HS-27A (cell line): Measurements from ENCODE around the gene HOXA11.

Experiments used
- DNase-seq: peaks from one replicate; pipeline ENCODE4 v3.0.0-alpha.2; 2012; ENCODE audit warnings: low read depth, missing footprints

The HOXA11 gene

GRCh38 chr7:27192546-27193334 lies 7.7 kb upstream of the HOXA11 start:
- no peak for DNase-seq

DNA sequence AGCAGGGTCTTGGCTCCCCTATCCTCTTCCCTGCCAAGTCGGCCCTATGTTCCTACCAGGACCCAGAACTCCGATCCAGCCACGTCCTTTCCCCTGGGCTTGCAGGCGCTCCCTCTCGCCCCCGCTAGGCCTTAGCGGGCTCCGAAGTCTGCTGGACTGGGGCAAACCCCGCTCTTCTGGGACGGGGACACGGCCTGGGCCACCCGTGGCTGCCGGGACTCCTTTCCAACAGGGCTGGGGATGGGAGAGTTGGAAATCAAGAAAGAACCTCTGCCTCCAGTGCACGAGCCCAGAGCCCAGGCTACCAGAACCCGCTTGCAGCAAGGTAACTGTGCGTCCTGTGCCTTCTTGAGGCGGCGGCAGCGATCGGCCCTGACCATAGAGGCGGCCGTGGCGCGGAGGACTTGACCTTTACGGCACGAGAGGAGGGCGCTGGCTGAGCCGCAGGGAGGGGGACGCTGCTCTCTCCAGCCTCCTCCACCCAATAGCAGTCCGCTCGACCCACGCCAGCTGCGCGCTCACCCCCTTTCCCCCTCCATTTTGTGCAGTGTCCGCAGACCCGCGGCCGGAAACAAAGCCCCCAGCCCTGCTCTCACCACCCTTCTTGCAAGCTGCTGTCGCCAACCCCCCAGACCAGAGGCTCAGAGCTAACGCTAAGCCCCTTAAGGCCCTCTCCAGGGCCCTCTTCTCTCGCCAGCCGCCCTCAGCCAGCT lies 7.0 kb upstream of the HOXA11 start:
- no peak for DNase-seq

- no peak for DNase-seq
These were observed 6.2 kb upstream of the HOXA11 start for GRCh38 chr7:27191161-27191731.

DNA sequence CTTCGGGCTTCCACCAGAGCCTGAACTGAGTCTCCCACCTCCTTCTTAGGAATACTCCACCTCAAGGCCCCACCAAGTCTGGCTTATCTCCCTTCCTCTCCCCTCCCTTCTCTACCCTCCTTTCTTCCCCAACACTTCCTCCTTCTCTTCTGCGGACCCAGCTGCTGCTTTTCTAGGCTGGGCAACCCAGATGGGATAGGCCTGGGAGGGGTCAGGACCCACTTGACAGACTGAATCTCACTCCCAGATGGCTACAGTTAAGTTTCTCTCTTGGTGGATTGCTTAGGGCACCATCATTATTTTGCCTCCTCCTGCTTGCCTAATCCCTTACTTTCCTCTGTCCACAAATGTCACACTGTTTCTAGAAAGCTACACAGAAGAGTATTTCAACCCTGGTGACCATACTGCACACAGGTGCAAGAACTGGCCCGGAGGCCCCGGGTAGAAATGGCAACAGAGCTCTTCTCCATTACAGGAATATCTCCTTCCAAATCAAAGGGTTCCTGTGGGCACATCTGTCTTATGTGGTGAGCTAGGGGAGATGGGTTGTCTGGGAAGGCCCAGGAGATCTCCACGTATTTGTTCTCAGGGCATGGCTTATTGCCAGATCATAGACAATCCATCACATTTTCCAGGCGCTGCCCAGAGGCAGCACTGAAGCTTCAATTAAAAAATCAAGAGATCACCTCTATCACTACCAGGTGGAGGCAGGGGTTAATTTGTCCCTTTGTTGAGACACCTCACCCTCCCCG lies 5.1 kb upstream of the HOXA11 start:
- no peak for DNase-seq

GRCh38 chr7:27189295-27189996 lies 4.4 kb upstream of the HOXA11 start:
- no peak for DNase-seq

DNA sequence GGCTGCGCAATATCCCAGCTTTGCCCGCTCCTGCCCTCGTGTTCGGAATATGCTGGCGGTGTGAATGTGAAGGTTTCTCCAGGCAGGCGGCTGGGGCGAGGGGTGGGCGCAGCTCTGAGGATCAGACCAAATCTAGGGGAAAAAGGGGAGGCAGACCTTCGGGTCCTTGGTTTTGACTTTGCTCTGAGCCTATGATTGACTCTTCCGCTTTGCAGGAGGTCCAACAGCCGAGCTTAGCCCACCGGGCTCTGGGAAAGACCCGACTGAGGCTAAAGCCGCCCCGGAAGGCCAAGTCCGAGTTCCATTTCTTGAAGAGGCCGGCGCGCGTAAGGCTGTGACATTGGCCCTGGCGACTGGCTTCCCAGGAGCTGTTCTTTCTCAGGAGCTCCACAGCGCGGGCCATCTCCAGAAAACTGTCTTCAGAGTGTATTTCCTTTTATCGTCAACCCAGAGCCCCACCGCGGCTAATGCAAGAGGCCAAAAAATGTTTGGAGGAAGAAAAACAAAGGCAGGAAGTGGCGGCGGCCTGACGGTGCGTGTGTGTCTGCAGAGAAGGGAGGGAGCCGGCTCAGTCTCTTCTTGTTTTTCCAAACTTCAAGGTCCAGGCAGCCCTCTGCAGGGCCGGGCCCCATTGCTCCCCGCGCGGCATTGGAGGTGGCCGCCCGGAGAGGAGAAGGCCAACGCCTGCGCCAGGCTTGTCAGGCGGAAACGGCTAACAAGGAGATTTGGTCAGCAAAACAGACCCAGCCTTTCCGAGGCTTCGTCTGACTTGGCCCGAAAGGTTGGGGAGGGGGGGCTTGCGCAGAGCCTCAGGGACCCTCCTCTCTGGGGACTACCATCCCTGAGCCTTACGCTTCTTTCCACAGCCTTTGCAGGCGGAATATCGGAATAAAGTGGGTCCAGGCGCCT lies 3.6 kb upstream of the HOXA11 start:
- no peak for DNase-seq

- DNase-seq: no peak
These were observed 2.7 kb upstream of the HOXA11 start for GRCh38 chr7:27187475-27188385.

- no peak for DNase-seq
These were observed 1.8 kb upstream of the HOXA11 start for GRCh38 chr7:27186668-27187474.

DNA sequence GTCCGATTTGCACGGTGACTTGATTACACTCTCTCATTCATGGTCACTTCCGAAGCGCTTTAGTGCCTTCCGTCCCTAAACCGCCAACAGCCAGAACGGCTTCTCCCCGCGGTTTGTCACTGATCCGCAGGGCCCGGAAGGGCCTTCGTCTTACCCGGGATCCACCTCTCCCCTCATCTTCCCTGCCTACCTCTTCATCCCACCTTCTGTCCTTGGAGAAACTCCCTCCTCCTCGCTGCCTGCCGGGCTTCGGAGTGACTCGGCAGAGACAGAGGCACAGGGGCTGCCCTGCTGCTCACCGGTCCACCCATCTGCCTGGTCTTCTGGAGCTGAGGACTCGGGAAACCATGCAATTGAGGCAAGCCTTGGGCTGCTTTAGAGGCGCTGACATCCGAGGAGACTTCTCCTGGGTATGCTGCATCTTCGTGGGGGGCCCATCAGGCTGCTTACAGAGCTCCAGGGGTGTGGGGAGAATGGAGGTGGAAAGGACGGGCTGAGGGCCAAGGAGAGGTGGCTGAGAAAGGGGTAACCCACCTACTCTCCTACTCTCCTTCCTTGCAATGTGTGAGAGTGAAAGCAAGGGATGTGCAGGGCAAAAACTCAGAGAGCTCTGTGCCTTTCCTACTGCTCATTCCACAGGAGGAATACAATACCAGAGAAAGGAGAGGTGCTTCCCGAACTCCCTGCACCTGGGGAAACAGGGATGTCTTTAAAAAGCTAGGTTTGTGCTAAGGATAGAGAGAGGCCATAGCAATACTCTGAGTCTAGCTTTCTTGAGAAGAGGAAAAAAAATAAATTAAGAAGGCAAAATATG lies 1.0 kb upstream of the HOXA11 start:
- no peak for DNase-seq

- DNase-seq: no peak
These were observed 557 bp downstream of the HOXA11 start for GRCh38 chr7:27184337-27185012.

DNA sequence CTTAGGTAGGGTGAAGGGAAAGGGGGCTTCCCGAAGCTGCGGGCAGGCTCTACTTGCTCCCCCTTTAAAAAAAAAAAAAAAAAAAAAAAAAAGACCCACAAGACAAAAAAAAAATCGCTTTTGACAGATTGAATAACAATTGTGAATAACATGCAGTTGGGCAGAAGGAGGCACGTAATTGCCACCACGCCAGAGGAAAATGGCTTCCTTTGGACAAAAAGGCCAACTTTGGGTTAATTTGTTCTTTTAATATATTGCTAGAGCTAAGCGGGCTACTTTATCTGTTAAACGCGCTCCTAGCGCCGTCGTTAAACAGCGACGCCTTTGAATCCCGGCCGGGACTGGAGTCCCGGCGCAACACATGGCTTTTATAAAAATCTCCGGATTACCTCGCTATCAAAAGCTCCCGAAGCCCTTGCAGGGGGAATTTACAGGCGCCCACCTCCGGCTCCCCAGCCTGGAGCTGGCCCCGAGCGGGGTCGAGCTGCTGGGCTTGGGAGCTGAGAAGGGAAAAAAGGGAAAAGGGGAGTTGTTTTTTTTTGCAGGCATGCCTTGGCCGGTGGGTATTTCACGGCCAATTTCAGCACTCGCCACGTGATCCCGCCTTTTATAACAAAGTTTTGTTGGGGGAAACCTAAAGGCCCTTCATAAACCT lies 1.2 kb downstream of the HOXA11 start:
- DNase-seq: no peak

DNA sequence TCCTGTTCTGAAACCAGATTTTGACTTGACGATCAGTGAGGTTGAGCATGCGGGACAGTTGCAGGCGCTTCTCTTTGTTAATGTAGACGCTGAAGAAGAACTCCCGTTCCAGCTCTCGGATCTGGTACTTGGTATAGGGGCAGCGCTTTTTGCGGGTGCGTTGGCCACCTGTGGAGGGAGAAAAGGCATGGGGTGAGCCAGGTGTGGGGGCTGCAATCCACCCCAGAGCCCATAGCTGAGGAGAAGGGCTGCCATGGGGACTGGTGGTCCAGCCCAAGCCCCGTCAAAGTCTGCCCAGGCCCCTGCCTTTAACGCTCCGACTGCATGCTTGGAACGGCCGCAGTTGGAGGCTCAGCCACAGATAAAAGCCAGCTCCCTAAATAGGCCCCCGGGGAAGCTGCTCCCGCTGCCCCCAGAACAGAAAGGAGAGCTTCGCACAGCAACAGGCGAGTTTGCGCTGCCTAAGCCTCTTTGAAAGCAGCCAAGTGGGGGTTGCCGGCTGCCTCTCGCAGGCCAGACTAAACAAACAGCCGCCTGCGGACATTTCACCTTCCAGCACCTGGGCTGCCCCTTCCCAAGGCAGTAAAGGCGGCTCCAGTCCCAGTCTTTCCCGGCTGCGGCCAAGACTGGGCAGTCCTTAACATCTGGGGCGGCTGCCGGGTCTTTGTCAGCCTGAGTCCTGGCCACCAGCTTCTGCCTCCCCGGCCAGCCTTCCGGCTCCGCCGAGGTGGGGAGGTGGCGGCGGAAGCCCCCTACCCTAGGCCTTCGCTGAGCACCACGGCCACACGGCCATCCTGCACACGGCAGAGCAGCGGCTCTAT lies 2.0 kb downstream of the HOXA11 start:
- no peak for DNase-seq

DNA sequence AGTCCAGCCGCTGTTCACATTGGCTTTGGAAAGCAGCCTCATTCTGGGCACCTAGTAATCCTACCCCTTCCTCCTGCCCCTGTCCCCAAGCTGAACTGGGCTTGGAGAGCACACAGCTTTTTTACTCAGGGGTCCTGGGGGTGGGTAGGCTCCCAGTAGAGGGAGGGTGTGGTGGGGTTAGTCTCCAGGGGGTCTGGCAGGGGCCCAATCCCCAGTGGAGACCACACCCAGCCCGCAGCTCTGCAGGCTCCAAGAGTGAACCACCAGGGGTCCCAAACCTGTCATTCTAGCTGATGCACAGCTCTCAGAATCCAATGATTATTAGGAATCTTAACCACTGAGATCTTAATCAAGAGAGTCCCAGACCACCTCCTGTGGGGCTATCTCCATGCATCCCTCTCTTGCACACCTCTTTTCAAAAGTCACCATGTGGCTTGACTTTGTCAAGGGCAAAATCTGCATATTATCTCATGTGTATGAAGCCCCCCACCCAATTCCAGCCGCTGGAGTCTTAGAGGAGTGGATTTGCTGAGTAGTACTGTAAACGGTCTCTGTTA lies 2.7 kb downstream of the HOXA11 start:
- no peak for DNase-seq

- DNase-seq: no peak
These were observed 3.2 kb downstream of the HOXA11 start for GRCh38 chr7:27181795-27182275.
